ENCODE data around the gene MANEA.

MANEA gene

DNA sequence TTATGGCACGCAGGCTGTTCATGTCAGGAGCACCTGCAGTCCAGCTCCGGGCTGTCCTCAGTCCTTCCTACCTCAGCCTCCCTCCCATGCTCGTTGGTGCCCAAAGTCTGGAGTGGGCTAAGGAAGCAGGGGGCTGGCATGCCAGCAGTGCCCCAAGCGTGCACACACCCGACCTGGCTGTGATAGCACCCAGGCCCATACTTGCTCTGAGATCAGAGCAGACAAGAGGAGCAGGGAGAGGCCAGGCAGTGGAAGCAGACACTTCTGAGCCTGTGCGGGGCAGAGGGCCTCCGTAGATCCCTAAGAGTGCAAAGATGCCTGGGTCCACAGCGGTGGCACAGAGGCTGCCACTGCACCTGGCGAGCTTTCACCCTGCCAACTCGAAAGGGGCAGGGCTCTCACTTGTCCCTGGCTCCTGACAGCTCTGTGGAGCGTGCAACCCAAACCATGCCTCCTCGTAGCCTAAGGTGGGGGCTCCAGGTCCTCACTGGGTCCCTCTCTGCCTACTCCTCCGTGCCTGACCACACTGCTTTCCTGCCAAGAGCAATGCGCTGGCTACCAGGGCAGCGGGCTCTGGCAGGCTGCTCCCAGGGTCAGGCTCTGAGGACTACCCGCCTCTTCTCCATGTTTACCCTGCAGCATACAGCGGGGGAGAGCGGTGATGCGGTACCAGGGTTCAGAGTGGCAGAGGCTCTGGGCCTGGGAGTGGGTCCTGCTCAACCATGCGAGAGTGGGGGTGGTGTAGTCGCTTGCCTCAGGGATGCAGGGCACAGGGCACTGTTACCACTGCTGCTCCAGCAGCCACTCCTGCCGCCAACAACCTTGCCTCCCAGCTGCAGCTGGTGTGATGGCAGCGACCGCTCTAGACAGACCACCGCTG, 59.5 kb downstream of the MANEA start:
- TF ChIP-seq YY1 (IDR thresholded peaks at IDR 0.05; ENCODE audit: low read depth) (no peak), TCF12 (IDR thresholded peaks at IDR 0.05; ENCODE audit: low read depth) (no peak), EGR1 (IDR thresholded peaks at IDR 0.05) (no peak), CEBPB (IDR thresholded peaks at IDR 0.05) (no peak), NFIC (IDR thresholded peaks at IDR 0.05) (no peak), CREB1 (IDR thresholded peaks at IDR 0.05; ENCODE audit: low read depth) (no peak), EP300 (IDR thresholded peaks at IDR 0.05; ENCODE audit: borderline replicate concordance) (no peak), TAF1 (IDR thresholded peaks at IDR 0.05; ENCODE audit: low read depth) (no peak), FOXM1 (IDR thresholded peaks at IDR 0.05; ENCODE audit: borderline replicate concordance, low read depth) (no peak), RAD21 (IDR thresholded peaks at IDR 0.05; ENCODE audit: low read depth) (no peak), ZBTB7A (IDR thresholded peaks at IDR 0.05; ENCODE audit: low read depth) (no peak)
- TF ChIP-seq, protein P1, sequence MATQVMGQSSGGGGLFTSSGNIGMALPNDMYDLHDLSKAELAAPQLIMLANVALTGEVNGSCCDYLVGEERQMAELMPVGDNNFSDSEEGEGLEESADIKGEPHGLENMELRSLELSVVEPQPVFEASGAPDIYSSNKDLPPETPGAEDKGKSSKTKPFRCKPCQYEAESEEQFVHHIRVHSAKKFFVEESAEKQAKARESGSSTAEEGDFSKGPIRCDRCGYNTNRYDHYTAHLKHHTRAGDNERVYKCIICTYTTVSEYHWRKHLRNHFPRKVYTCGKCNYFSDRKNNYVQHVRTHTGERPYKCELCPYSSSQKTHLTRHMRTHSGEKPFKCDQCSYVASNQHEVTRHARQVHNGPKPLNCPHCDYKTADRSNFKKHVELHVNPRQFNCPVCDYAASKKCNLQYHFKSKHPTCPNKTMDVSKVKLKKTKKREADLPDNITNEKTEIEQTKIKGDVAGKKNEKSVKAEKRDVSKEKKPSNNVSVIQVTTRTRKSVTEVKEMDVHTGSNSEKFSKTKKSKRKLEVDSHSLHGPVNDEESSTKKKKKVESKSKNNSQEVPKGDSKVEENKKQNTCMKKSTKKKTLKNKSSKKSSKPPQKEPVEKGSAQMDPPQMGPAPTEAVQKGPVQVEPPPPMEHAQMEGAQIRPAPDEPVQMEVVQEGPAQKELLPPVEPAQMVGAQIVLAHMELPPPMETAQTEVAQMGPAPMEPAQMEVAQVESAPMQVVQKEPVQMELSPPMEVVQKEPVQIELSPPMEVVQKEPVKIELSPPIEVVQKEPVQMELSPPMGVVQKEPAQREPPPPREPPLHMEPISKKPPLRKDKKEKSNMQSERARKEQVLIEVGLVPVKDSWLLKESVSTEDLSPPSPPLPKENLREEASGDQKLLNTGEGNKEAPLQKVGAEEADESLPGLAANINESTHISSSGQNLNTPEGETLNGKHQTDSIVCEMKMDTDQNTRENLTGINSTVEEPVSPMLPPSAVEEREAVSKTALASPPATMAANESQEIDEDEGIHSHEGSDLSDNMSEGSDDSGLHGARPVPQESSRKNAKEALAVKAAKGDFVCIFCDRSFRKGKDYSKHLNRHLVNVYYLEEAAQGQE (IDR thresholded peaks at IDR 0.05; ENCODE audit: low read depth) = no peak
- TF ChIP-seq, protein P2, sequence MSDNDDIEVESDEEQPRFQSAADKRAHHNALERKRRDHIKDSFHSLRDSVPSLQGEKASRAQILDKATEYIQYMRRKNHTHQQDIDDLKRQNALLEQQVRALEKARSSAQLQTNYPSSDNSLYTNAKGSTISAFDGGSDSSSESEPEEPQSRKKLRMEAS (IDR thresholded peaks at IDR 0.05) = no peak

DNA sequence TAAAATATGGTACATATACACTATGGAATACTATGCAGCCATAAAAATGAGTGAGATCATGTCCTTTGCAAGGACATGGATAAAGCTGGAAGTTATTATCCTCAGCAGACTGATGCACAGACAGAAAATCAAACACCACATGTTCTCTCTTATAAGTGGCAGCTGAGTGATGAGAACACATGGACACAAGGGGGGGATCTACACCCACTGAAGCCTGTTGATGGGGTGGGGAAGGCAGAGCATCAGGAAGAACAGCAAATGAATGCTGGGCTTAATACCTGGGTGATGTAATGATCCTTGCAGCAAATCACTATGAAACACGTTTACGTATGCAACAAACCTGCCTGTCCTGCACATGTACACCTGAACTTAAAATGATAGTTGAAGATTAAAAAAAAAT, 71.3 kb downstream of the MANEA start:
- no peak for TF ChIP-seq TCF12 (IDR thresholded peaks at IDR 0.05; ENCODE audit: low read depth)
- TF ChIP-seq, protein P1 (IDR thresholded peaks at IDR 0.05; ENCODE audit: low read depth) = no peak
- TF ChIP-seq EP300 (IDR thresholded peaks at IDR 0.05; ENCODE audit: borderline replicate concordance) = no peak
- TF ChIP-seq, protein P2 (IDR thresholded peaks at IDR 0.05) = no peak
- TF ChIP-seq CEBPB (IDR thresholded peaks at IDR 0.05) = no peak
- no peak for TF ChIP-seq YY1 (IDR thresholded peaks at IDR 0.05; ENCODE audit: low read depth)
- no peak for TF ChIP-seq CREB1 (IDR thresholded peaks at IDR 0.05; ENCODE audit: low read depth)
- TF ChIP-seq FOXM1 (IDR thresholded peaks at IDR 0.05; ENCODE audit: borderline replicate concordance, low read depth) = no peak
- TF ChIP-seq EGR1 (IDR thresholded peaks at IDR 0.05) = no peak
- no peak for TF ChIP-seq NFIC (IDR thresholded peaks at IDR 0.05)
- TF ChIP-seq, protein P3, sequence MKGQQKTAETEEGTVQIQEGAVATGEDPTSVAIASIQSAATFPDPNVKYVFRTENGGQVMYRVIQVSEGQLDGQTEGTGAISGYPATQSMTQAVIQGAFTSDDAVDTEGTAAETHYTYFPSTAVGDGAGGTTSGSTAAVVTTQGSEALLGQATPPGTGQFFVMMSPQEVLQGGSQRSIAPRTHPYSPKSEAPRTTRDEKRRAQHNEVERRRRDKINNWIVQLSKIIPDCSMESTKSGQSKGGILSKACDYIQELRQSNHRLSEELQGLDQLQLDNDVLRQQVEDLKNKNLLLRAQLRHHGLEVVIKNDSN (IDR thresholded peaks at IDR 0.05) = no peak

DNA sequence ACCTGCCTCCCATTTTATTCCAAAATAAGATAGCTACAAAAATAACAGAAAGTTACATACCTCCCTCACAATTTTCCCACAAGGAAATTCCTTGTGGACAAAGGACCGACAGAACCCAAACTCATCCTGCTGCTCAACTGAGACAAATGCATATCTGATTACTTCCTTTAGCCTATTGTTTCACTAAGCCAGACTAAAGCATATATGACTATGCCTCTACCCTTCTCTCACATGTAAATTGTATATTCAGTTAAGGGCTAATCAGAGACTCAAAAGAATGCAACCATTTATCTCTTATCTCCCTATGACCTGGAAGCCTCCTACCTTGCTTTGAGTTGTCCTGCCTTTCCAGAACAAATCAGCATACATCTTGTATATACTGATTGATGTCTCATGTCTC, 72.1 kb downstream of the MANEA start:
- no peak for TF ChIP-seq CREB1 (IDR thresholded peaks at IDR 0.05; ENCODE audit: low read depth)
- TF ChIP-seq CEBPB (IDR thresholded peaks at IDR 0.05) = no peak
- TF ChIP-seq, protein P1 (IDR thresholded peaks at IDR 0.05; ENCODE audit: low read depth) = no peak

DNA sequence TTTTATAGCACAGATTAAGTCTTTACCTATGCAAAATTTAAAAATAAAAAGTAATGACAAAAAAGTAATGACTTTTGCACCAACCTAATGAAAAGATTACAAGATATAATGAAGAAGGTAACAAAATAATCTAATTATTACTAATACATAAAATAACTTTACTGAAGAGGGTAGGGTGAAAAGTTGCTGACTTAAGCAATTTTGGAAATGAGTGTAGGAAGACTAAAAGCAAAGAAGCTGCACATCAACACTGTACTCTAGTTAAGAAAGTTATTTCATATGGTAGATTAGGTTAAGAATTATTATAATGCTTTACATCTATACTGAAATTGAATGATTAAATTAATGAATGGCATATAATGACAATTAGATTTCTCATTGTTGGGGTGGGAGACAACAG, 76.8 kb downstream of the MANEA start:
- TF ChIP-seq YY1 (IDR thresholded peaks at IDR 0.05; ENCODE audit: low read depth) = no peak
- no peak for TF ChIP-seq EGR1 (IDR thresholded peaks at IDR 0.05)
- no peak for TF ChIP-seq TEAD4 (IDR thresholded peaks at IDR 0.05)
- TF ChIP-seq EP300 (IDR thresholded peaks at IDR 0.05; ENCODE audit: borderline replicate concordance) = no peak
- TF ChIP-seq, protein P3 (IDR thresholded peaks at IDR 0.05) = no peak
- TF ChIP-seq TAF1 (IDR thresholded peaks at IDR 0.05; ENCODE audit: low read depth) = no peak
- TF ChIP-seq FOXM1 (IDR thresholded peaks at IDR 0.05; ENCODE audit: borderline replicate concordance, low read depth) = no peak
- no peak for TF ChIP-seq NFIC (IDR thresholded peaks at IDR 0.05)
- TF ChIP-seq TCF12 (IDR thresholded peaks at IDR 0.05; ENCODE audit: low read depth) = no peak
- no peak for TF ChIP-seq CREB1 (IDR thresholded peaks at IDR 0.05; ENCODE audit: low read depth)
- no peak for TF ChIP-seq RAD21 (IDR thresholded peaks at IDR 0.05; ENCODE audit: low read depth)
- TF ChIP-seq, protein P1 (IDR thresholded peaks at IDR 0.05; ENCODE audit: low read depth) = no peak
- TF ChIP-seq, protein P2 (IDR thresholded peaks at IDR 0.05) = no peak
- TF ChIP-seq ZBTB7A (IDR thresholded peaks at IDR 0.05; ENCODE audit: low read depth) = no peak
- no peak for TF ChIP-seq CEBPB (IDR thresholded peaks at IDR 0.05)
